ENCODE results near the gene LMF1.

LMF1 gene

DNA sequence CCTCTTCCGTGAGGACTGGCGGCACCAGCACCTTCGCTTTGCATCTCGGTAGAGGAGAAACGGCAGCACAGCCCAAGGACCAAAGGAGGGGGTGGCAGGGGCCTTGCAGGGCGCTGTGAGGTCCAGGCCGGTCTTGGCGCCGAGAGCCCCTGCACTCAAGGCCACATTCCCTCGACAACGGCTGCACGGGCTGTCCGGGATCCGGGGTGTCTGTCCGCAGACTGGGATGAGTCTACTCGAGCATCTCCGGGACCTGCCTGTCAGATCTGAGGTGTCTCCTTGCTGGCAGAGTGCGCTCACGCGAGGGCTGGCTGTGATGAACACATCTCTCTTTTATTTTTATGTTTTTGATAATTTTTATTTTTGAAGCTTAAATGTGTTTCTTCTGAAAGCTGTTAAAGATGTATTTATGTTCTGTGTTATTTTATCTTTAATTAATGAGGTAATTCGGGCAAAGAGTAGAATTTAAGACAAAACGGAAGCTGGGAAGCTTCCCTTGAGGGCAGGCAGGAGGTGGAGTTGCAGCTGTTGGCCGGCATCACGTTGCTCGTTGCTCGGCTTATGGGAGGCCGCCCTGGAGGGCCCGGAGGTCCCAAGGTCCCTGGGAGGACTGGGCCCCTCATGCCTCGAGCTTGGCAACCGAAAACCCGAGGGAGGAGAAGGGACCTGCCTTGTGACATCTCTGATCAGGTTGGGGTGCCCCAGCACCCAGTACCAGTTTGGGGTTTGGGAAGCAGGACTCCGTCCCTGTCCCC is 15.0 kb upstream of the LMF1 start:
- TF ChIP-seq, protein P1, sequence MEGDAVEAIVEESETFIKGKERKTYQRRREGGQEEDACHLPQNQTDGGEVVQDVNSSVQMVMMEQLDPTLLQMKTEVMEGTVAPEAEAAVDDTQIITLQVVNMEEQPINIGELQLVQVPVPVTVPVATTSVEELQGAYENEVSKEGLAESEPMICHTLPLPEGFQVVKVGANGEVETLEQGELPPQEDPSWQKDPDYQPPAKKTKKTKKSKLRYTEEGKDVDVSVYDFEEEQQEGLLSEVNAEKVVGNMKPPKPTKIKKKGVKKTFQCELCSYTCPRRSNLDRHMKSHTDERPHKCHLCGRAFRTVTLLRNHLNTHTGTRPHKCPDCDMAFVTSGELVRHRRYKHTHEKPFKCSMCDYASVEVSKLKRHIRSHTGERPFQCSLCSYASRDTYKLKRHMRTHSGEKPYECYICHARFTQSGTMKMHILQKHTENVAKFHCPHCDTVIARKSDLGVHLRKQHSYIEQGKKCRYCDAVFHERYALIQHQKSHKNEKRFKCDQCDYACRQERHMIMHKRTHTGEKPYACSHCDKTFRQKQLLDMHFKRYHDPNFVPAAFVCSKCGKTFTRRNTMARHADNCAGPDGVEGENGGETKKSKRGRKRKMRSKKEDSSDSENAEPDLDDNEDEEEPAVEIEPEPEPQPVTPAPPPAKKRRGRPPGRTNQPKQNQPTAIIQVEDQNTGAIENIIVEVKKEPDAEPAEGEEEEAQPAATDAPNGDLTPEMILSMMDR (IDR thresholded peaks at IDR 0.05; ENCODE audit: low read depth, low read length, missing control alignments) = no peak
- H3K4me3 ChIP-seq (replicated peaks; ENCODE audit: low read depth, low read length) = no peak overlapping the region
- no peak for DNase-seq (ENCODE audit: extremely low read depth, low read depth)

DNA sequence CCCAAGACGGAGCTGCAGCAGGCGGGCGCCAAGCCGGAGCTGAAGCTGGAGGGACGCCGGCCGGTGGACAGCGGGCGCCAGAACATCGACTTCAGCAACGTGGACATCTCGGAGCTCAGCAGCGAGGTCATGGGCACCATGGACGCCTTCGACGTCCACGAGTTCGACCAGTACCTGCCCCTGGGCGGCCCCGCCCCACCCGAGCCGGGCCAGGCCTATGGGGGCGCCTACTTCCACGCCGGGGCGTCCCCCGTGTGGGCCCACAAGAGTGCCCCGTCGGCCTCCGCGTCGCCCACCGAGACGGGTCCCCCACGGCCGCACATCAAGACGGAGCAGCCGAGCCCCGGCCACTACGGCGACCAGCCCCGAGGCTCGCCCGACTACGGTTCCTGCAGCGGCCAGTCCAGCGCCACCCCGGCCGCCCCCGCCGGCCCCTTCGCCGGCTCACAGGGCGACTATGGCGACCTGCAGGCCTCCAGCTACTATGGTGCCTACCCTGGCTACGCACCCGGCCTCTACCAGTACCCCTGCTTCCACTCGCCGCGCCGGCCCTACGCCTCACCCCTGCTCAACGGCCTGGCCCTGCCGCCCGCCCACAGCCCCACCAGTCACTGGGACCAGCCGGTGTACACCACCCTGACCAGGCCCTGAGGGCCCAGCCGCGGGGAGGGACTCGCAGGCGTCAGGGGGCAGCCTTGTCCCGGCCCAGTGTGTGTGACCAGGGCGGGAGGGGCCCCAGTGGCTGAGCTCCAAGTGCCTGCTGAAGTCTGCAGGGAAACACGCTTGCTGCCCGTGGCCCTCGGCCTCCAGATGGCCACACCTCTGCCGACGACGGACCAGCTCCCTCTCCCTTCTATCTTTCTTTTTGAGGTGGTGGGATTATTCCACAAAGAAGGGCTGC is 14.2 kb upstream of the LMF1 start:
- TF ChIP-seq, protein P1 (IDR thresholded peaks at IDR 0.05; ENCODE audit: low read depth, low read length, missing control alignments) = no peak
- no peak for DNase-seq (ENCODE audit: extremely low read depth, low read depth)
- H3K4me3 ChIP-seq (replicated peaks; ENCODE audit: low read depth, low read length) = no peak overlapping the region

DNA sequence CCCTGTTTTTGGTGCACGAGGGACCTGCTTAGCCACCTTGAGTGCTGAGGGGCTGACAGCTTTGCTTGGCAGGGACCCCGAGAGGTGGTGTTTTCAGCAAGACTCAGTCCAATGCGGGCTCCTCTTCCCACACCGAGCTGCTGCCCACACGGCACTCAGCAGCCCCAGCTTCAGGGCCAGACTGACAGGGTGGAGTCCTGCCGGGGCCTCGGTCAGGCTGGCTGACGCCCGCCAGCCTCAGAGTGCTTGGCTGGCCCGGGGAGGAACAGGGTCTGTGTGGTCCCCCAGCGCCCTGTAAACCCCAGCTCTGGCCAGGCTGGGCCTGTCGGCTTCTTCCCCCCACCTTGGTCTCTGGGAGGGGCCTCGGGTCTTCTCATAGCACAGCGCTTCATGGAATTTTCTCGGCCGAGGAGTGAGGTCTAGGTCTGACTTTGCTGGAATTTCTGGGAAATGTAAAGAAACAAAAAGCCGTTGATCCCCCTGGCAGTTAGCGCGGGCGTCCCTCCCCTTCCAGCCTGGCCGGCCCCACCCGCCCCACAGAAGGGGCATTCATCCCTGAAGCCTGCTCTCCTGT is 13.4 kb upstream of the LMF1 start:
- no peak for DNase-seq (ENCODE audit: extremely low read depth, low read depth)
- TF ChIP-seq, protein P1 (IDR thresholded peaks at IDR 0.05; ENCODE audit: low read depth, low read length, missing control alignments) = no peak
- H3K4me3 ChIP-seq (replicated peaks; ENCODE audit: low read depth, low read length) = no peak overlapping the region

DNA sequence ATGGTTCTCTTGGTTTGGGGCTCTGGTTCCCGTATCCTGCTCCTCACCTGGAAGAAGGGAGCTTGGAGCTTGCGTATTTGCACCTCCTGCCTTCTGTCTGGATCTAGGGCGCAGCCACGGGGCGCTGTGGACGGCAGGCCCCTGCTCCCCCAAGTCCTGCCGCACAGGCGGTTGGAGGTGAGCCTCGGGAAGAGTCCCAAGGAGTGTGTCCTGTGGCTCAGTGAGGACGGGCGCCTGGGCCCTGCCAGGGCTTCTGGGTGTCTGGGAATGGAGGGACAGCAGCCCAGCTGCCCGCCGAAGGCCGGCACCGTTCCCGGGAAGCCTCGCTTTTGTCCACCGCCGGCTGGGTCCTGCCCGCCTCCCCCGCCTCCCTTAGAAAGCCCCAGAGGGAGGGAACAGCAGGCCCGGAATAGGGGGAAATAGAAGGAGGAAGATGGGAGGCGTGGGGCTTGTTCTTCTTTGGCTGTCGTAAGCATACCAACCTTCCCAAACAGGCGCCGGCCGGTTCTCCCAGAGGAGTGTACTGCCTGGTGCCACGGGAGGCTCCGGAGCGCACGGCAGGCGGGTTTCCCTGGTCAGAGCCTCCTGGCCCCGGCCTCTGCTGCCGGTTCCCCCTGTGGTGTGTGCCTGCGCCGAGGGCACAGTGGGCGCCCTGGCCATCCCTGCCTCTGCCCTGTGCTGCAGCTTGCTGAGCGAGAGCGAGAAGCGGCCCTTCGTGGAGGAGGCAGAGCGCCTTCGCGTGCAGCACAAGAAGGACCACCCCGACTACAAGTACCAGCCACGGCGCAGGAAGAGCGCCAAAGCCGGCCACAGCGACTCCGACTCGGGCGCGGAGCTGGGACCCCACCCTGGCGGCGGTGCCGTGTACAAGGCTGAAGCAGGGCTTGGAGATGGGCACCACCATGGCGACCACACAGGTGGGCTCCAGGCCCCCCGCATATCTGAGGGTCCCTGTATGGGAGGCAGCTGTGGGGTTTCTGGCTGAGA is 12.6 kb upstream of the LMF1 start:
- H3K4me3 ChIP-seq (replicated peaks; ENCODE audit: low read depth, low read length) = no peak overlapping the region
- no peak for DNase-seq (ENCODE audit: extremely low read depth, low read depth)
- TF ChIP-seq, protein P1 (IDR thresholded peaks at IDR 0.05; ENCODE audit: low read depth, low read length, missing control alignments) = no peak

DNA sequence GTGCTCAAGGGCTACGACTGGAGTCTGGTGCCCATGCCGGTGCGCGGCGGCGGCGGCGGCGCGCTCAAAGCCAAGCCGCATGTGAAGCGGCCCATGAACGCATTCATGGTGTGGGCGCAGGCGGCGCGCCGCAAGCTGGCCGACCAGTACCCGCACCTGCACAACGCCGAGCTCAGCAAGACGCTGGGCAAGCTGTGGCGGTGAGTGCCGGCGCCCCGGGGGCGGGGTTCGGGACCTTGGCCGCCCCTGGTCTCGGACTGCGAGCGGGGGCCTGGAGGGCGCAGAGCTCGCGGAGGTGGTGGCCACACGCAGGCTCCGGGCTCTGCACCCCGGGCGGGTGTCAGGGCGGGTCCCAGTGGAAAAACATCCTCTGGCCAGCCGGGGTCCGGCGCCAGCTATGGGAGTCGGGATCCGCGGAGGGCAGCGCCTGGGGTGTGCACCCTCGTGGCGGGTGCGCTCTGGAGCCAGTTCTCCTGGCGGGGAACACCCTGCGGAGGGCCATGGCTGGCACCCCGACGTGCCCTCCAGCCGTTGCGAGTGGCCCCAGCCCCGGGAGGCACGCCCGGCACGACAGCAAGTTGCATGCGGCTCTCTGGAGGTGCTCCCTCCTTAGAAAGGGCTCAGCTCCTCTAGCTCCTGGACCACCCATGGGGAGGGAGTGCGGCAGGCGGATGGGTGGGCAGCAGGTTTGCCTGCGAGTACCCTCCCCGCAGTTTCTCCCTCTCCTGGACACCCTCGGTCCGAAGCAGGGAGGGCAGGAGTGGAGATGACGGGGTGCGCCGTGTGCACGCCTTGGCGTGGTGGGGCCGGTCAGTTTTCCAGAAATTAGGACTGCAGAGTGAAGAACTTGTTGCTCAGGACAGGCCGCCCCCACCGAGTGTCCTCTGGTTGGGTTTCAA is 11.6 kb upstream of the LMF1 start:
- no peak for DNase-seq (ENCODE audit: extremely low read depth, low read depth)
- TF ChIP-seq, protein P1 (IDR thresholded peaks at IDR 0.05; ENCODE audit: low read depth, low read length, missing control alignments) = no peak
- H3K4me3 ChIP-seq (replicated peaks; ENCODE audit: low read depth, low read length) = no peak overlapping the region

All from HFF-Myc (cell line).